Fibroblast of the conjunctiva (primary cell): ENCODE results near the gene SEC22A.
"Not testable (repeated sequence)": the region's sequence is repeated elsewhere in the genome, so short reads cannot be mapped to it uniquely, and the experiment has no call there.

Source experiments
- DNase-seq: peaks from one replicate; pipeline ENCODE4 v3.0.0-alpha.2; 2010; ENCODE audit warnings: low read depth

The SEC22A gene

DNA sequence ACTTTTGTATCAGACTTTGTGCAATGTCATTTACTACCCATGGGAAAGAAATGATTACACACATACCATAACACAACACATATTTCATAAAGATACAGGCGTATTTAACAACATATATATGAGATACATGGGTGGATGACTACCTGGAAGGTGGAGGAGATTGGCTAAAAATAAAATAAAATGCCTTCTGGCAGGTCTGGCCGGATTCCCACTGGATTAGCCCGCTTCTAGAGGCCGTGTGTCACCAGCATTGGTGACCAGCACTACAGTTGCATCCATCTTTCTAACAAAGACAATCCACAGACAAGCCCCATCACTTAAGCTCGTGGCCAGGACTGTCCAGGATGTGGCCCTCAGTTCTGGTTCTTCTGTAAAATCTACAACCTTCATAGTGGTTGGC is 21.0 kb upstream of the SEC22A start:
- no peak for DNase-seq

DNA sequence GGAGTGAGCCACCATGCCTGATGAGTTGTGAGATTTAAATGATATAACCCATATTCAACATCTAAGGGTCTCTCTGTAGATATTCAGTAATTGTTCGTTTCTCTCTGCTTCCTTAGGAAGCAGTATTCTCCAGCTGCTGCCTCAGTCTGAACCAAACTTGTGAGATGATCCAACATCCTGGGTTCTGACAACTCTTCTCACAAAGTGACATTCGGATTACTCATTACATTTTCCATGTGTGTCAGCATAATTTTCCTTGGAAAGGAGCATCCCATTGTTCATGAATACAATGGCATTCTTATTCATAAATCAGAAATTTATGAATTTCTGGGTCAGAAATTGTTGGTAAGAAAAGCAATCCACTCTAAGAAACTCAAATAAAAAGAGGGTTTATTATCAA is 15.0 kb upstream of the SEC22A start:
- DNase-seq = no peak

DNA sequence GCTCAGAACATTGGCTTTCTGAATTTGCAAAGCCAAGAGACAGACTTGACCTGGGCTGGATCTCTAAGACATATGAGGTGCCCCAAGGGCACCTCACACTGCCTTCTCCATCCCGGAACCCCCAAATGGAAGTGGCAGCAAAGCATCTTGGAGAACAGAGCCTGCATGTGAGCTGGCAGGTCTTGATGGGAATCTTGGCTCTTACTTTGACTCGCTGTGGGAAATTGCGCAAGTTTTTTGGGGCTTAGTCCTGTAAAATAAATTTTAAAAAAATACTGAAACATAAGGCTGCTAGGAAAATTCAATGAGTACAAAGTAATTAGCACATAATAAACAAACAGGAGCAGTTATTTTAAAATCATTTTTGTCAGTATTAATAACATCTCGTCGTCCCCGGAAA is 13.7 kb upstream of the SEC22A start:
- DNase-seq = no peak

DNA sequence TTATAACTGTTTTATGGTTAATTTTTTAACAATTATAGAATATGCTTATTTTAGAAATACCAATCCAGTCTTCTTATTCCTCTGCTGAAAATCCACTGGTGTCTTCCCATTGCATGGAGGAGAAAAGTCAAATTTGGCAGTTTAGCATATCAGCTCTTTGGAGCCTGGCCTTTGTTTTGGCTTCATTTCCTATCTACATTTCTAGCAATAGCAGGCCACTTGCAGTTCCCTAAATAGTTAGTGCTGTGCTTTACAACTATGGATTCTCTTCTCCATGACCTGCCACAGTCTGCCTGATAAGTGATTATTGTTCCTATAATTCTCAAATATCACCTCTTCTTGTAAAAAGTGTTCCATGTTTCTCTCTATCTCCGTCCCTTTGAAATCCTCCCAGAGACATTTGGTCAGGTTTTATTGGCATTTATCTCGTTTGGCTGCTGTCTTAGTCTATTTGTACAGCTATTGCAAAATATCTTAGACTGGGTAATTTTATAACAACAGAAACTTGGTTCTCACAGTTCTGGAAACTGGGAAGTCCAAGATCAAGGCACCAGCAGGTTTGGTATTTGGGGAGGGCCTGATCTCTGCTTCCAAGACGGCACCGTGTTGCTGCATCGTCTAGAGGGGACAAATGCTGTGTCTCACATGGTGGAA is 8.2 kb upstream of the SEC22A start:
- no peak for DNase-seq

DNA sequence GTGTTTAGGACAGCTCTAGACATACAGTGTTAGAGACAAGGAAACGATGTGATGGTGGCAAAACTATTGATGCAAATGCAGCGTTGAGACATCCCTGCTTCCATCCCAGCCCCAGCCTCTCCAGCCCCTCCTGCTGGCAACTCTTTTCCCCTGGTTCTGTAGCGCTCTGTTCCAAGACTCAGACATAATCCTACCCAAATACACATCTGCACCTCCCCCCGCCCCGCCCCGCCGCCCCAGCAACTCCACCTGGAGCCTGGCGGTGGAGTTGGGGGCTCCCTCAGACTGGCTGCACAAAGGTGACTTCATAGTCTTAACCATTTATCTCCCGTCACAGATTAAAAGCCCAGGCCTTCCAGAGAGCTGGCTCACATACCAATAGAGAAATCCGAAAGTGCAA is 7.2 kb upstream of the SEC22A start:
- DNase-seq = no peak

DNA sequence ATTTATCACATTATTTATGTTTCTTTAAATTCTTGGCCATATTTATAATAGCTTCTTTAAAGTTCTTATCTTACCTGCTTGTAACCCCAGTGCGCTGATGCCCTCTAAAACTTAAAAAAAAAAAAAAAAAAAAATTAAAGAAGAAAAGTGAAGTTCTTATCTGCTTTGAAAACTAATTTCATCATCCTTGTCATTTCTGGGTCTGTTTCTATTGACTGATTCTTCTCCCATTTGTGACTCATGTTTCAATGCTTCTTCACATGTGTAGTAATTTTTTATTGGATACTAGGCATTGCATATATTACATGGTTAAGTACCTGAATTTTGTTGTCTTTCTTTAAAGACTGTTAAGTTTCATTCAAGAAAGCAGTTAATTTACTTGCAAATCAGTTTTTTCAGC is 3.4 kb upstream of the SEC22A start:
- no peak for DNase-seq

DNA sequence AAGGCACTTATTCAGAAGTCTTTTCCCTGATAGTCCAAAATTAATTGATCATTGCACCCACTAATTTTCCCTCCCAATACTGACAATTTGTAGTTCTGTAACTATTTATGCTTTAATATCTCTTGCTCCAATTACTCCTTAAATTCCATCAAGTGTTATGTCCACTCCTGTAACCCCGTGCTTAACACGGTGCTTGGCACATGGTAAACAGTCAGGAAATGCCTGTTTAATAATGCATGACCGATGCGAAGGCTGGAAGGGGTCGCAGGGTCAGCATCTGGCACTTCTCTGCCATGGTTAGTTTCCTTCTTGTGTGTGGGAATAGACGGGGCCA is 553 bp upstream of the SEC22A start:
- DNase-seq = no peak

DNA sequence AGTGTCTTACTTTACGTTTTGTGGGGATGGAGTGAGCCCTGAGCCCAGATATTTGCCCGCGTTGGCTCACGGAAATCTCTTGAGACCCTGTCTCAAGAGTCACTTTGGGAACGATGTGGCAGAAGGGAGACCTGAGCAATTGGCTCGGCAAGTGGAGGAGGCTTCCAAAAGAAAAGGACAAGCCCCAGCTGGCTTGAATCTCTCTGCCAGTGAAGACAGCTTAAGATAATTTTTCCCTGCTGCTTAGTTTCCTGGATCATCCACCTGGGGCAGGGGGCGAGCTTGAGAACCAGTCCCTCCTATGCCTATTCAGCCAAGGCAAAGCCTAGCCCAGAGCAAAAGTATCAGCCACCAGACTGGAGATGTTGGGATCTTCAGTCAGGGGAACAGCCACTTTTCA is 708 bp downstream of the SEC22A start:
- no peak for DNase-seq

DNA sequence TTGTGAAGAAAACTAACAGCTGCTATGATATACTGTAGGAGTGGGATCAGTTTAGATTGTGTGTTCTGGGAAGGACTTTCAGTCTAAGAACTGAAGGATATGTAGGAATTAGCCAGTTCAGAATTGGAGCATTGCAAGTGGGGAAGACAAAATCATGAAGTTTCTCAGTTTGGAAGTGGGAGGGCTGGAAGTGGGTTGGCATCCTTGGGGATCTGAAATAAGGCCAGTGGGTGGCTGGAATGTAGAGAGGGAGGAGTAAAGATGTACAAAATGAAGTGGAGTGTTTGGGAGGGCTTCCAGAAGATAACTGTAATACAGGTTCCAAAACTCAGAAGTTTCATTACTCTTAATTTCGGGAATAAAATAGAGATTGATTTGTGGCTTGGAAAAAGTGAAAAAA is 17.2 kb downstream of the SEC22A start:
- DNase-seq = no peak

DNA sequence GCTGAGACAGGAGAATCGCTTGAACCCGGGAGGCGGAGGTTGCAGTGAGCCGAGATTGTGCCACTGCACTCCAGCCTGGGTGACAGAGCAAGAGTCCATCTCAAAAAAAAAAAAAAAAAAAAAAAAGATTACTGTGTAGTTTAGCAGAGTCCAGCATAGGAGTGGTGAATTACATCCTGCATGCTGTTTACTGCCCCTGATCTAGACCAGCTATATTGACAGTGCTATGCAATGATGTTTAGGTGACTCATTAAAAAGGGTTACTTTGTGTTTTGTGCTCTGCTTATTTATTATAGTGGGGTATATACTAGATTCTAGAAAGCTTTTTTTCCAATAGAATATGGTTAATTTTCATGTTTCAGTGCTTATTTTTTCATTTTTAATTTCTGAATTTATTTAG is 19.6 kb downstream of the SEC22A start:
- not testable (repeated sequence) for DNase-seq

DNA sequence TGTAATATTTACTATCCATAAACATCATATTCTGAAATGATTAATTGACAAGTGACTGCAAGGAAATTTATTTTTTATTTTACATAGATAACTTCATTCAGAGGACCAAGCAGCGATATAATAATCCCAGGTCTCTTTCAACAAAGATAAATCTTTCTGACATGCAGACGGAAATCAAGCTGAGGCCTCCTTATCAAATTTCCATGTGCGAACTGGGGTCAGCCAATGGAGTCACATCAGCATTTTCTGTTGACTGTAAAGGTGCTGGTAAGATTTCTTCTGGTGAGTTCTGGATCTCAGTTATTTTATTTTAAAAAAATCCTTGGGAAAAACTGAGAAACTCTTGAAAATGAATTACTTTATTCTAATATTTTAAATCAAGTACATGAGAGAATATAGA is 23.3 kb downstream of the SEC22A start:
- no peak for DNase-seq

DNA sequence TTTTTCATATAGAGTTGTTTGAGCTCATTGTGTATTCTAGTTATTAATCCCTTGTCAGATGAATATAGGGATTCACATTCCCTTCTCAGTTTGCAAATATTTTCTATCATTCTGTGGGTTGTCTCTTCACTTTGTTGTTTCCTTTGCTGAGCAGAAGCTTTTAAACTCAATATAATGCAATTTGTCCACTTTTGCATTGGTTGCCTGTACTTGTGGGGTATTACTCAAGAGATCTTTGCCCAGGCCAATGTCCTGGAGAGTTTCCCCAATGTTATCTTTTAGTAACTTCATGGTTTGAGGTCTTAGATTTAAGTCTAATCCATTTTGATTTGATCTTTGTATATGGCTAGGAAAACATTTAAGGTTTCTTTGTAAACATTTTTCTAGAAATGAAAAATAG is 24.8 kb downstream of the SEC22A start:
- no peak for DNase-seq

DNA sequence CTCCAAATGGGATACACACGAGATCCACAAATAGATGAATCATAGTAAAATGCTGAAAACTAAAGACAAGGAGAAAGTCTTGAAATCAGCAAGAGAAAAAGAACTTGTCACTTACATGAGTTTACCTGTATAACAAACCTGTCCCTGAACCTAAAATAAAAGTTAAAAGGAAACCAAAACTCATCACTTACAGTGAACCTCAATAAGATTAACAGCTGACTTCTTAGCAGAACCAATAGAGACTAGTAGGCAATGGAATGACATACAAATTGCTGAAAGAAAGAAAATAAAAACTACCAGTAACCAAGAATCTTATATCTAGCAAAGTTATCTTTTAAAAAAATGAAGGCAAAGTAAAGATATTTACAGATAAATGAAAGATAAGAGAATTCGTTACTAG is 27.4 kb downstream of the SEC22A start:
- no peak for DNase-seq

DNA sequence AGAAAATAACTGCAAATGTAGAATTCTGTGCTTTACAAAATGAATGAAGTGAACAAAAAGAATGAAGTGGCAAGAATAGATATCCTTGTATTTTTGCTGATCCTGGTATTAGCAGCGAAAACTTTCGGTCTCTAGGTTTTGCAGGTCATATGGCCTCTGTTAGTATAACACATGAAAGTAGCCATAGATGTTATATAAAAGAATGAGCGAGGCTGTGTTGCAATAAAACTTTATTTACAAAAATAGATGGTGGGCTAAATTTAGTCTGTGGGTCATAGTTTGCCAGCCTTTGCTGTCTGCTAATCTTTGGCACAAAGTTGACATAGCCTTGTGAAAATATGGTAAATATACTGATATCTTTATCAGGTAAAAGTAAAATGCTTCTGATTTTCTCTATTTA is 35.2 kb downstream of the SEC22A start:
- no peak for DNase-seq

DNA sequence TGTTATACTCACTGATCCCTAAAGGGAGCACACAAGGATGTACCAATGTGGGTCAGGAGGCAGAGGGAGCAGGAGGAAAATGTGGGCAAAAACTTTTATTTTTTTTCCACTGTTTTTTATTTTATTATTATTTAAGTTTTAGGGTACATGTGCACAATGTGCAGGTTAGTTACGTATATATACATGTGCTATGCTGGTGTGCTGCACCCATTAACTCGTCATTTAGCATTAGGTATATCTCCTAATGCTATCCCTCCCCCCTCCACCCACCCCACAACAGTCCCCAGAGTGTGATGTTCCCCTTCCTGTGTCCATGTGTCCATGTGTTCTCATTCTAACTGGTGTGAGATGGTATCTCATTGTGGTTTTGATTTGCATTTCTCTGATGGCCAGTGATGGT is 37.4 kb downstream of the SEC22A start:
- not testable (repeated sequence) for DNase-seq

DNA sequence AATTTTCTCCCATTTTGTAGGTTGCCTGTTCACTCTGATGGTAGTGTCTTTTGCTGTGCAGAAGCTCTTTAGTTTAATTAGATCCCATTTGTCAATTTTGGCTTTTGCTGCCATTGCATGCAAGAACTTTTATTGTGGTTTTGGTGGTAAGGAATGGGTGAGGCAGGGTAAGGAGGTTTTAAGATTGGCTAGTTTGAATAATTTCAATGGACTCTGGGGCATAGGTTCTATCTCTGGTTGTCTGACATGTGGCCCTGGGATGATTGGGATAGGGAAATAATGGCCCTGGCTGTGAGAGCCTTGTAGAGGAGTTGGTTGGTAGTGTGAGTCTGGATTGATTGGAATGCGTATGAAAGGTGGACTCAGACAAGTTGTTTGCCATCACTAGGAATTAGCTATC is 38.0 kb downstream of the SEC22A start:
- no peak for DNase-seq

DNA sequence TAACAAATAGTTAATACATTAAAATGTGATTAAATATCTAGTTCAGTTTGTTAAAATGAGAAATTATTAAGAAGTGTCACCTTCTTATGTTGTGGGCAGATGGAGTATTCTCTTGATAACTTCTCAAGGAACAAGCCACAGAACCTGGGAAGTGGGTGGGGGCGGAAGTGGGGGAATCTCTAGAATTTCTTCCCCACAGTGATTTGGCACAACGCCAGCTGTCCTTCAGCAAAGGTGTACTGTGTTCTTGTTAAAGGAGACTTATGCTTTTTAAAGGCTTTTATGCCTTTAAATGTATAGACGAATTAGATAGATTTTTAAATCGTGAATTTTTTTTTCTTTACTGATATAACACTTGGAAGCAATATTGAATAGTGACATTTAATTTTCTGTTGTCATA is 42.4 kb downstream of the SEC22A start:
- no peak for DNase-seq

DNA sequence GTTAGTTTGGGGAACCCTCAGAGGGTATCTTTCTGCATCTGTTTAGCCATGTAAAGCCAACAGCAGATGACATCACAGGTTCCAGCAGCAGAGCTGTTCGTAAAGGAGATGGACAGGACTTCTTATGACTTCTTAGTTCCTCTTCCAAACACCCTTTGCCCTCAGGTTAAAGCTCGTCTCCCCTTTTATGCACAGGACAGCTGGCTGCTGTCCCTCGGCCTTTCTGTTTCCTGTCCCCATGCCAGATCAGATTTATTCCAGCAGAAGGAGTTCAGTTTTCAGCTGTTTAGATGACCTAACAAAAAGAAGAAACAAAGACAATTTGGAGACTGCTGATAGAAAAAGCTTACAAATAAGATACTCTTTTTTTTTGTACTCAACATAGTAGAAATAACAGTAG is 45.1 kb downstream of the SEC22A start:
- DNase-seq = no peak

DNA sequence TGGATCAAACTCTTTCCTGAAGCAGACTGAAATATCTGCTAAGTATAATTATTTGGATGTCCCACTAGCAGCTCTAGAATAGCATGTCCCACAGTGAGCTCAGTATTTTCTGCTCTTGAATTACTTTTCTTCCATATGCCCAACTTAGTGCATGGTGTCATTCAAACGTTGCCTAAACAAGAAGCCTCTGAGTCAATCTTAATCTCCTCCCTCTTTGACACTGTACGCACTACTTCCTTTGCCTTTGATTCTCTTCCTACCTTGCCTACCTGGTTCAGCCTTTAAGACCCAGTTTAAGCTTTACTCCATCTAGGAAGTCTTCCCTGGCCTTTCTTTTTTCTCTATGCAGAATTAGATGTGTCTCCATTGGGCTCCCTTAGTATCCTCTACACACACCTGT is 54.5 kb downstream of the SEC22A start:
- DNase-seq = no peak

DNA sequence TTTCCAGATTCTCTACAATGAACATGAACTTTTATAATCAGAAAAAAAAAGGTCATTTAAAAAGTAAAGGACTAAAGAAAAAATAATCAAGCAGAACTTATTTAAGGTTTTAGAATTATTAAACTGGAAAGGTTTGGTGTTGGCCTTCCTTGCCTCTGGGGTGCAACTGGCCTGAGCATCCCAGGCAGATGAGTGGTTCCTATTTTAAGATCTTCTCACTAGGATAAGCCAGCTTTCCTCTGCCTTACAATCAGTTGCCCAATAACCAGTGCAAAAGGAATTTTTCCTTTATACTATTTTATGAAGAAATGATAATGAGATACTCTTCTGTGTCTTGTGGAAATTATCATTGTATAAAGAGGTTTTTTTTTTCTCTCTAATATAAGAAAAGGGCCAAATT is 56.6 kb downstream of the SEC22A start:
- no peak for DNase-seq

DNA sequence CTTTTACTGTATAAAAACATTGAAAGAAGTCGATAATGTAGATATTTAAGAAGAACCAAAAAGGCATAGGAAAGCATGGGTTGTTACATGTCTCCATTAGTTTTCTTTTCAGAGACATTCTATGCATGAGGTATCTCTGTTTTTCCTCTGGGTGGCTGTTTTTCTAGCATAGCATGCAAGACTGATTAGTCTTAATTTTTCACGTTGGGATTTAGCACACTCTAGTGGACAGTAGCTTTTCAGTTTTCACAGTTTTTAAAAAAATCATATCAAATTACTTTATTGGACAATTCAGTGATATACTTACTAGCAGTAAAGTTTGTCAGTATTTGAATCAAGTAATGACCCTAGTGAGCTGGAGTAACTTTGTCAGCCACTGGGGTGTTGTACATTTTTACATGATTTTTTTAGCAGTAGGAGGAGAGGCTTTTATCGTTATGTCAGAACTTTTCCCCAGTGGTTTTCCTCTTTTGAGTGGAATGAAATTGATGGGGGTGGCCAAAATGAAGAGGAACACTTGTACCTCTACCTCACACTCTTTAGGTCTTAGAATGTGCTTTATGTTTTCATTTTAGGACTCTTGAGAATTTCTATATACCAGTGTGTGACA is 57.2 kb downstream of the SEC22A start:
- DNase-seq = peak; percentile 51

DNA sequence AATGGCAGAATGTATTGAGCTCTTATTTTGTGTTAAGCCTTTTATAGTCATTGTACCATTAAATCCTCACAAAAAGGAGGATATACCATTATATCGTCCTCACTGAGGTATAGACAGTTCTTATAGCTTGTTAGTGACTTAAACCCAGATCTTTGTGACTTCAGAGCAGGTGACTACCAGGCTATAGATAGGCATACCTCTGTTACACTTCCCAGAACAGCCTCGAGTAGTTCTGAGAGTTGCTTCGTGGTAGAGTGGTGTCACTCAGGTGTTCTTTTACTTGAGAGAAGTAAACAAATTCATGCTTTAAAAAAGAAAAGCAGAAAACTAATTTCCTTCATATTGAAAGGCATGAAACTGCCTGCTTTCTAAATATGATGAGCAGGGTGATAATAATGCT is 59.9 kb downstream of the SEC22A start:
- no peak for DNase-seq

DNA sequence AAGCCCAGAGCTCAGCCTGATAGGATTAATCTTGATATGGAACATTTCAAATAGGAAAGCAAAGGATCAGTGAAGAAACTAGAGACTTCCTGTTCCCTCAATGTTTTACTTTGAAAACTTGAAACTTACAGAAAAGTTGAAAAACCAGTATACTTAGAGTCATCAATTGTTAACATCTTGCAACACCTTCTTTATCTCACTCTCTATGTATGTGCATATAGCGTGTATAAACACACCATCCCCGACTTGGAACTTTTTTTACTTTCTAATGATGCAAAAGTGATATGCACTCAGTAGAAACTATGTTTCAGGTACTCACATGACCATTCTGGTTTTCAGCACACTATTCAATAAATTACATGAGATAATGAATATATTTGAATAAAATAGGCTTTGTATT is 60.5 kb downstream of the SEC22A start:
- DNase-seq = no peak

DNA sequence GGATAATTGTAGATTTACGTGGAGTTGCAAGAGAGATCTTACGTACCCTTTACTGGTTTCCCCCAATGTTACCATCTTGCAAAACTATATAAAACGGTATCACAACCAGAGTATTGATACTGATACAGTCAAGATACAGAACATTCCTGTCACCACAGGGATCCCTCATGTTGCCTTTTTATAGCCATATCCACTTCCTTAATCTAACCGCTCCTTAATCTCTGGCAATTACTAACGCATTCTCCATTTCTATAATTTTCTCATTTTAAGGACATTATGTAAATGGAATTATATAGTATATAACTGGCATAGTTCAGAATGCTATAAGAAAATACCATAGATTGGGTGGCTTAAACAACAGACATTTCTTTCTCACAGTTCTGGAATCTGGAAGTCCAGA is 61.1 kb downstream of the SEC22A start:
- no peak for DNase-seq

DNA sequence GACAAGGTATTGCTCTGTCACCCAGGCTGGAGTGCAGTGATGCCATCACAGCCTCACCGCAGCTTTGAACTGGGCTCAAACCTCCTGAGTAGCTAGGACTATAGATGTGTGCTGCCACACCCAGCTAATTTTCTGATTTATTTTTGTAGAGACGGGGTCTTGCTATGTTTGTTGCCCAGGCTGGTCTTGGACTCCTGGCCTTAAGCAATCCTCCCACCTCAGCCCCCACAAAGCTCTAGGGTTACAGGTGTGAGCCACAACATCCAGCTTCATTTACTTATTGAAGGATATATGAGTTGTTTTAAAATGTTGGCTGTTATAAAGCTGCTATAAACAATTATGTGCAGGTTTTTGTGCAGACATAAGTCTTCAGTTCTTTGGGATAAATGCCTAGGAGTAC is 62.2 kb downstream of the SEC22A start:
- DNase-seq = no peak
